Measurements from ENCODE around the gene ALAD.
"Not testable (repeated sequence)": the region's sequence is repeated elsewhere in the genome, so short reads cannot be mapped to it uniquely, and the experiment has no call there.

ALAD gene

DNA sequence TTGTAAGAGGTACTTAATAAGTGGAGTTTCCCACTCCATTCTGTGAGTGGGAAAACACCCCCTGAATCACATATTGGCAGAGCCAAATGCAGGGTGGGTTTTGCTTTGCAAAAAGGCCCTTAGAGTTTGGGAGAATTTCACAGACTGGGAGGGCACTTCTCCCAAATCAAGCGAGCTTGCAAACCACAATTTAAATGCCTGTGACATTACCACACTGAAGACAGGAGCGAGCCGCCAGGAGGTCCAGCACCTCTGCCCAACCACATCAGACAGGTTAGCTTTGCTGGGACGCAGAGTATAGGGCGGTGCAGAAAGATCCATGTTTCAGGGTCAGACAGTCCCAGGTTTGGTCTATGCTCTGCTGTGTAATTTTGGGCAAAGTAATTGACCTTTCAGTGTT is 2.3 kb downstream of the ALAD start:
- DNase-seq (ENCODE audit: low read depth in 2 of 2): no peak

- no peak for DNase-seq (ENCODE audit: low read depth in 2 of 2)
These were observed 3.9 kb downstream of the ALAD start for GRCh38 chr9:113397203-113397631.

DNA sequence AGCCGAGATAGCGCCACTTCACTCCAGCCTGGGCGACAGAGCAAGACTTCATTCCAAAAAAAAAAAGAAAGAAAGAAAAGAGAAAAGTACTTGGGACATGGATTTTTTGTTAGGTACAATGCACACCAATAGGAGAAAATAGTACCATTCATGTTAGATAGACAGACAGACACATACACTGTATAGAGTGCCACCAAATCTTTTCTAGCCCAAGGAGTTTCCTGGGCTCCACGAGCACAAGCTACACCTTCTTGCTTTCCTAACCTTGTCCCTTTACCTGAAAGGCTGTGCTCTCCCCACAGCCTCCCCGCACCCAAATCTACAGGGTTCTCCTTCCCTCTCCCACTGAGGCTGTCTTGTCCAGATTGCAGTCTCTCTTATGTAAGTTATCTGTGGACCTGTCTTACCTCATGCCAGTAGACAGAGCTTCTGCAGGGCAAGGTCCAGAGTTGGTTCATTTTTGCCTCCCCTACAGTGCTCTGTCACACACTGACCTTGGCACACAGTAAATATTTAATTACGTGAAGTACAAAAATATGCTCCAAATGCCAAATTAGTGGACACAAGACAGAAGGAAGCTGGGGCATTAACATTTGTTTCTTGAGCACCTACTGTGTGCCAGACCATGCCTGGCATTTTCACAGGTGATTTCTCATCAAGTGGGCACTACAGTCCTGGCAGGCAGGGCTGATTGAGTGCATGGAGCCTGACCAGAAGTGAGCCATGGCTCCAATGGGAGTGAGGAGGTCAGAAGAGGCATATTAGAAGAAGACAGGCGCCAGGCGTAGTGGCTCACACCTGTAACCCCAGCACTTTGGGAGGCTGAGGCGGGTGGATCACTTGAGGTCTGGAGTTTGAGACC is 5.9 kb downstream of the ALAD start:
- DNase-seq (ENCODE audit: low read depth in 2 of 2): no peak

GRCh38 chr9:113393281-113393680 is 7.8 kb downstream of the ALAD start:
- DNase-seq (ENCODE audit: low read depth in 2 of 2): no peak

DNA sequence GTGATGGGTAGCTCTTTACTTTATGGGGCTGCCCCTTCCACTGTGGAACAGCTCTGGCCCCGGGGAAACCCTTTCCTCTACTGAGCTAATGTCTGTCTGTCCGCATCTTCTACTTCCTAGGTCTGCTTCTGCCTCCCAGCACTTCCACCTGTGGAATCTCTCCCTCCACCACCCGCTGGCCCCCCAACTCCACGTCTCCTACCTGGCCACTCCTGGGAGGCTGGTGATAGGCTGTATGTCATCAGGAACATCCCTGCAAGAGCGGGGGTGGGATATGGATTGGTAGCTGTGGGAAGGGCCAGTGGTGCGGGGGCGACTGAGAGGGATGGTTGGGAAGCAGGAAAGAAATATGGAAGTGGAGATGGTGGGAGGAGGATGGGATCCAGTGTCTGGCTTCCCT is 9.2 kb downstream of the ALAD start:
- no peak for DNase-seq (ENCODE audit: low read depth in 2 of 2)

DNA sequence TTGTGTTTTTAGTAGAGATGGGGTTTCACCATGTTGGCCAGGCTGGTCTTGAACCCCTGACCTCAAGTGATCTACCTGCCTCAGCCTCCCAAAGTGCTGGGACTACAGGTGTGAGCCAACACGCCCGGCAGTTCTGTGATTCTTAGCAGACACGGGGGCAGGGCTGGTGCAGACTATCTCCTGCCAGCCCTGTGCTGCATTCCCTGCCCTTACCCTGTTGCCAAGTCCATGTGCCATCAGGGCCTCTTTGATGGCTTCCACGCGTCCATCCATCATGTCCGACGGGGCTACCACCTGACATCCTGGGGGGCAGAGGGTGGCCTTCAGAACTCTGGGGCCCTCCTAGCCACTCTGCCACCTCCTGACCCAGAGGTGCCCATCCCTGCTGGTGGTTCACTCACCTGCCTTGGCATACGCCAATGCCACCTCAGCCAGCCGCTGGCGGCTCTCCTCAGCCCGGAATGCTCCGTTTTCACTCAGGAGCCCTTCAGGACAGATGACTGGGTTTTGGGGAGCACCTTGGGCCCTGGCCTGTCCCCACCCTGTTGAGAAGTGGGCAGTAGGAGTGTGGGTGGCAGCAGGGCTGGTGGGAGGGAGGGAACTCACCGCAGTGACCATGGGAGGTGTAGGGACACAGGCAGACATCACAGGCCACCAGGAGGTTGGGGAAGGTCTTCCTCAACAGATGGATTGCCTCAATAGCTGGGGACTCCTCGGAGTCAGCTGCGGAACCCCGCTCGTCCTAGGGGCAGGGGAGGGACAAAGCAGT is 10.7 kb downstream of the ALAD start:
- DNase-seq (ENCODE audit: low read depth in 2 of 2): no peak

GRCh38 chr9:113389451-113389850 is 11.6 kb downstream of the ALAD start:
- no peak for DNase-seq (ENCODE audit: low read depth in 2 of 2)

DNA sequence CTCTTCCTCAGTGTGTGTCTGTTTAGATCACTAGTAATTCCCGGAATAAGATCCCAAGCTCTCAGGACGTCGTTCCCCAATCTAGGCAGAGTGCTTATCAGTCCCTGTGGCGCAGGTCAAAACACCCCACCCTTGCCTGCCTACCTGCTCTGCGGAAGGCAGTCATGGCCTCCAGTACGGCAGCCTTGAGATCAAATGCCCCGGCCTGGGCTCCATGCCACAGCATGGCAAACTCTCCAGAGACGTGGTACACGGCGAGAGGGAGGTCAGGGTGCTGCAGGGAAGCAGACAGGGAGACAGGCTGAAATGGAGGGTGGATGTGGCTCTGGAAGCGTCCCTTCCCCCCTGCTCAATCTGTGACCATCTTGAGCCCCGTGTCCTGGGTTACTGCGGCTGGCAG is 12.3 kb downstream of the ALAD start:
- no peak for DNase-seq (ENCODE audit: low read depth in 2 of 2)

DNA sequence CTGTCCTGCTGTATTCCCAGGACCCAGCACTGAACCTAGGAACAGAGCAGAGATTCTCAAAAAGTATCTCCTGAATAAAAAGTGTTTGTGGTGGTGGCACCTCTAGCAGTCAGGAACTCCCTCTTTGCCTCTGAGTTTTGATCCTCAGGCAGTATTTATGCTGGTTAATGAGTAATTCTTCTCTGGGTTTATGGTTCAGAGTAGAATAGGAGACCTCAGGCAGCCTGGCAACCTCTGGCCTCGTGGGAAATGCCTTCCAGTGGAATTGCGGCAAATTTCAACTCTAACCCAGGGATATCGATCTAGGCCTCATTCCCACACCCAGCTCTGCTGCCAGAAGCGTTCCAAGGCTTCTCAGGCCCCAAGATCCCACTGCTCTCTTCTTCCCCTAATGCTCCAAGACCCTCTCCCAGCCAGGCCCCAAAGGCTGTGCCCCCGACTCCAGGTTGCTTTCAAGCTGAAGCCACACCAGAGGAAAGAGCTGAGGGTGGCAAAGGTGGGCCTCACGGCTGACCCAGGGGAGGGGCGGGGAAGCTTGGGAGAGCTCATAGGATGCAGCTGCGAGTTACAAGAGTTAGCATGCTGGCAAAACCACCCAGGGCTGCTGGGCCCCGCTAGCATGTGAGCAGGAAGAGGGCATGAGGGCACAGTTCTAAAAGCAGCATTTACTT is 13.4 kb downstream of the ALAD start:
- DNase-seq (ENCODE audit: low read depth in 2 of 2): no peak

DNA sequence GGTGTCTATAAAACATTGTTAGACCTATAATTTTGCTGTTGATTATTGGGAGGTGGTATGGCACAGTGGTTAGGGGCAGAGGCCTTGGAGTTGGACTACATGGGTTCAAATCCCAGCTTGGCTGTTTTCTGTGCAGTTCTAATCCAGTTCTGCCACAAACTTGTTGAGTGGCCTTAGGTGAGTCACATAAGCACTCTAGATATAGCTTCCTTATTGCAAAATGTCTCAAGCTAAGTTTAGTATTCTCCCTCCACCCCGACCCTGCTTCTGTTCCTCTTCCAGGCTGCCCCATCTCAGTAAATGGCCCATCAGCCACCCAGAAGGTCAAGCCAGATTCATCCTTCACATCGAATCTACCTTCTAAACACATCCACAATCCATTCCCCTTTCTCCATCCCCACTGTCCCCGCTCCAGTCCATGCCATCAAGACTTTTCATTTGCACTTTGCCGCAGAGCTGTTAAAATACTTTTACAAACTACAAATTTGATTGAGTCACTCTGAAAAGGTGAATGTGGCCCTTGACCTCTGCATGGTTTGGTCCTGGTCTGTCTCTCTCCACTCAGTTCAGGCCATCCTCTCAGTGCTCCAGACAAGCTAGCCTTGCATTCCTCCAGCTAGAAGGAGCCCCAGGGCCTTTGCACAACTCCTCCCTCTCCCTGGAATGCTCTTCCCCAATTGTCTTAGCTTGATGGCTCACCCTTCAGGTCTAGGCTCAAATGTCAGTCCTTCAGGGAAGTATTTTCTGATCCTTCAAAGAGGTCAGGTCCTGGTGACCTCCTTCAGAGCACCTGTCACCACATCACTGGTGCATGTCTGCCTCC is 14.3 kb downstream of the ALAD start:
- no peak for DNase-seq (ENCODE audit: low read depth in 2 of 2)

DNA sequence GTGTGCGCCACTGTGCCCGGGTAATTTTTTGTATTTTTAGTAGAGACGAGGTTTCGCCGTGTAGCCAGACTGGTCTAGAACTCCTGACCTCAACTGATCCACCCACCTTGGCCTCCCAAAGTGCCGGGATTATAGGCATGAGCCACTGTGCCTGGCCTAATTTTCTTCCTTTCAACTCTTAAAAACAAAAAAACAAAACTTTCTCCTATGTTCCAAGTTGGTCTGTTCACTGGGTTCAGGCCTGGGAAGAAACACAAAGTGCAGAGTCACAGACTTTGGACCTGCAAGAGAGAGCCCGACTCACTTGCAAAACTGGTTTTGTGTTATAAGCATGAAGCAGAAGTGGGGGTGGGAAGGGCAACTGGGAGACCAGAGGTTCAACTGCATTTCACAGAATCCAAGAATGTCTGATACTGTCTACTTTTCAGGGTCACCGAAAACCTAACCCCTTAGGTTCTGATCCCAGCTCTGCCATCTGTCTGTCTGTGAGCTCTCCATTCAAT is 19.1 kb downstream of the ALAD start:
- DNase-seq (ENCODE audit: low read depth in 2 of 2): no peak

- not testable (repeated sequence) for DNase-seq (ENCODE audit: low read depth in 2 of 2)
These were observed 19.6 kb downstream of the ALAD start for GRCh38 chr9:113381441-113381840.

- no peak for DNase-seq (ENCODE audit: low read depth in 2 of 2)
These were observed 20.2 kb downstream of the ALAD start for GRCh38 chr9:113380869-113381378.

GRCh38 chr9:113379829-113380210 is 21.3 kb downstream of the ALAD start:
- not testable (repeated sequence) for DNase-seq (ENCODE audit: low read depth in 2 of 2)

DNA sequence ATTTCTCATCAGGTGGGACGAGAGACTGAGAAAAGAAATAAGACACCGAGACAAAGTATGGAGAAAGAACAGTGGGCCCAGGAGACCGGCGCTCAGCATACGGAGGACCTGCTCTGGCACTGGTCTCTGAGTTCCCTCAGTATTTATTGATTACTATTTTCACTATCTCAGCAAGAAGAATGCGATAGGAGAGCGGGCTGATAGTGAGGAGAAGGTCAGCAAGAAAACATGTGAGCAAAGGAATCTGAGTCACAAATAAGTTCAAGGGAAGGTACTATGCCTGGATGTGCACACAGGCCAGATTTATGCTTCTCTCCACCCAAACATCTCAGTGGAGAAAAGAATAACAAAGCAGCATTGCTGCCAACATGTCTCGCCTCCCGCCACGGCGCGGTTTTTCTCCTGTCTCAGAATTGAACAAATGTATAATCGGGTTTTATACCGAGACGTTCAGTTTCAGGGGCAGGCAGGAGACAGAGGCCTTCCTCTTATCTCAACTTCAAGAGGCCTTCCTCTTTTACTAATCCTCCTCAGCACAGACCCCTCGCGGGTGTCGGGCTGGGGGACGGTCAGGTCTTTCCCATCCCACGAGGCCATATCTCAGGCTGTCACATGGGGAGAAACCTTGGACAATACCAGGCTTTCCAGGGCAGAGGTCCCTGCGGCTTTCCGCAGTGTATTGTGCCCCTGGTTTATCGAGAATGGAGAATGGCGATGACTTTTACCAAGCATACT is 21.8 kb downstream of the ALAD start:
- DNase-seq (ENCODE audit: low read depth in 2 of 2): not testable (repeated sequence)

GRCh38 chr9:113376634-113377567 is 24.2 kb downstream of the ALAD start, which contains the start of gene HDHD3:
HDHD3 (minus strand) TSS chr9:113376986; CDS start chr9:113374354, 2,632 bp downstream.
- peak; percentile 31 to 38 for DNase-seq (ENCODE audit: low read depth in 2 of 2)

- no peak for DNase-seq (ENCODE audit: low read depth in 2 of 2)
These were observed 25.7 kb downstream of the ALAD start for GRCh38 chr9:113375057-113376023.
